Astrocyte of the spinal cord (primary cell): Measurements from ENCODE around the gene MROH9.

Source experiments
- DNase-seq: peaks from one replicate; pipeline ENCODE4 v3.0.0; 2011; ENCODE audit warnings: low read depth, low spot score
- H3K4me3 ChIP-seq: 2 replicates; pipeline ENCODE4 v1.5.1; 2011; ENCODE audit warnings: low read depth, mild to moderate bottlenecking, low read length, moderate library complexity
- in situ Hi-C: cut with HindIII; loops from 2 replicates; pipeline ENCODE4 v1.10.0; 2017; ENCODE audit warnings: low sequenced_read_pairs
- TF ChIP-seq, protein P1 (sequence below): IDR thresholded peaks from 2 replicates; pipeline ENCODE4 v1.5.1; 2012; ENCODE audit warnings: low read depth, mild to moderate bottlenecking, low read length, inconsistent platforms

MROH9 gene

GRCh38 chr1:170993151-170993550 lies 57.8 kb downstream of the MROH9 start:
- no peak for DNase-seq
- TF ChIP-seq, protein P1, sequence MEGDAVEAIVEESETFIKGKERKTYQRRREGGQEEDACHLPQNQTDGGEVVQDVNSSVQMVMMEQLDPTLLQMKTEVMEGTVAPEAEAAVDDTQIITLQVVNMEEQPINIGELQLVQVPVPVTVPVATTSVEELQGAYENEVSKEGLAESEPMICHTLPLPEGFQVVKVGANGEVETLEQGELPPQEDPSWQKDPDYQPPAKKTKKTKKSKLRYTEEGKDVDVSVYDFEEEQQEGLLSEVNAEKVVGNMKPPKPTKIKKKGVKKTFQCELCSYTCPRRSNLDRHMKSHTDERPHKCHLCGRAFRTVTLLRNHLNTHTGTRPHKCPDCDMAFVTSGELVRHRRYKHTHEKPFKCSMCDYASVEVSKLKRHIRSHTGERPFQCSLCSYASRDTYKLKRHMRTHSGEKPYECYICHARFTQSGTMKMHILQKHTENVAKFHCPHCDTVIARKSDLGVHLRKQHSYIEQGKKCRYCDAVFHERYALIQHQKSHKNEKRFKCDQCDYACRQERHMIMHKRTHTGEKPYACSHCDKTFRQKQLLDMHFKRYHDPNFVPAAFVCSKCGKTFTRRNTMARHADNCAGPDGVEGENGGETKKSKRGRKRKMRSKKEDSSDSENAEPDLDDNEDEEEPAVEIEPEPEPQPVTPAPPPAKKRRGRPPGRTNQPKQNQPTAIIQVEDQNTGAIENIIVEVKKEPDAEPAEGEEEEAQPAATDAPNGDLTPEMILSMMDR = no peak
- no peak overlapping the region for H3K4me3 ChIP-seq
- in situ Hi-C loops = no loop called here

GRCh38 chr1:170993717-170994116 lies 58.4 kb downstream of the MROH9 start:
- no peak overlapping the region for H3K4me3 ChIP-seq
- TF ChIP-seq, protein P1 = no peak
- in situ Hi-C loops = no loop called here
- no peak for DNase-seq

DNA sequence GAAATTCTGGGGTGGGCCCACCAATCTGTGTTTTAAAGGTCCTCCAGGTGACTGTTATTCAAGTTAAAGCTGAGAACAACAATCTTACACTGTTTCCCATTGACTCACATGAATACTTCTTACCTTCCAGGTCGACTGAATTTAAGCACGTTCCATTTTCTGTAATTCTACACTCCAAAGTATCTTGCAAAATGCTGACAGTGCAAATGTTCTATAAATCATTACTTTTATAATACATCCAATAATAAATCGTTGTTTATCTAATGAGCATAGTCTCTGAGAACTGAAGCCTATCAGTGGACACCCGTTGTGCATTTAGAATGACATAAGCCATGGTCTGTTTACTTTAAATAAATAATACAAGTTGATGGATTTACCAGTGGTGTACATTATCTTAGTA lies 79.5 kb downstream of the MROH9 start:
- TF ChIP-seq, protein P1 = no peak
- DNase-seq = no peak
- no peak overlapping the region for H3K4me3 ChIP-seq
- in situ Hi-C loops = no loop called here

- DNase-seq = no peak
- TF ChIP-seq, protein P1 = no peak
- in situ Hi-C loops = no loop called here
- H3K4me3 ChIP-seq = no peak overlapping the region
Observed at GRCh38 chr1:171017426-171017825, 82.1 kb downstream of the MROH9 start.

GRCh38 chr1:171019971-171020370 lies 84.6 kb downstream of the MROH9 start:
- no peak overlapping the region for H3K4me3 ChIP-seq
- TF ChIP-seq, protein P1 = no peak
- in situ Hi-C loops = no loop called here
- DNase-seq = no peak

GRCh38 chr1:171032822-171033702 lies 97.7 kb downstream of the MROH9 start:
- in situ Hi-C loops = no loop called here
- TF ChIP-seq, protein P1 = no peak
- H3K4me3 ChIP-seq = no peak overlapping the region
- no peak for DNase-seq
